ENCODE measurements around the gene JPH3.

DNA sequence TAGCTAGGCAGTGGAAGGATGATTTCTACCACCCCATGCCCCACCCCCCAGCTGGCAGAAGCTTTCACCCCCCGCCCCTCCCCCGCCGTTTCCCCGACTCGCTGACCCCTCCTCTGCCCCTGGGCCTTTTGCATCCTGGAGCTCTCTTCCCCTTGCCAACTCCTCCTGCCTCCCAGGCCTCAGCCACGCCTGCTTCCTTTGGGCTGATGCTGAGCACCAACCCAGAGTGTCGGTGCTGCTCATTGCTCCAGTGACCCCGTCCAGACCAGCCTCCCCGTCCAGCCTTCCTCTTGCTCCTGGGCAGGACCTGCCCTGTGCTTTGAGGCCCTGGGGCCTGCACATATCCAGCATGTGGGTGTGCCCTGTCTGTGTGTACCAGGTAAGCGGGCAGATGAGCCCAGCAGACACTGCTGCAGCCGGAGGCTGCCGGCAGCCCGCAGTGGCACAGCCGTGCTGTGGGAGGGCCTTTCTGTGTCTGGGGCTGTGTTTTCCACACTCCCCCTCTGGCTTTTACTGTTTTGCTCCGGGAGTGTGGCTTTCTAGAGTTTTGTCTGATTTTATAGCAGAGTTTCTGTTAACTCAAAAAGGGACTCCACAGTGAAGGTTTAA is 72.9 kb downstream of the JPH3 start:
- no peak for TF ChIP-seq EZH2 (IDR thresholded peaks at IDR 0.05; ENCODE audit: insufficient read depth, poor library complexity, severe bottlenecking)
- no peak for TF ChIP-seq EZH2phosphoT487 (IDR thresholded peaks at IDR 0.05; ENCODE audit: insufficient read depth, low read depth)
